ENCODE results near the gene GRN. TPM values are rescaled to one million over a fixed set of nuclear protein-coding genes. Genes with fewer than 3 reads are reported as not detected.

Gene GRN
- total RNA-seq, 2 experiments from 2014 or later: 61.1 to 70.5 TPM

GRCh38 chr17:44400226-44400847 lies 55.2 kb downstream of the GRN start:
- POLR2A ChIA-PET: no interaction called here
- Mint-ChIP-seq H3K4me3 (no peak overlapping the region), H3K9me3 (no peaks in the 10 kb centered on the region), H3K27ac (no peak overlapping the region), H3K4me1 (peaks cover 8% of the 10 kb centered on the region), H3K36me3 (ENCODE audit: low read depth) (peaks cover 41% of the 10 kb centered on the region), H3K27me3 (no peaks in the 10 kb centered on the region)
- CTCF ChIA-PET: interaction anchor here (0.9 to 1.6 kb wide), 3 partner anchors 21 to 37 kb away, joined by 3 to 4 read pairs (median 3); partner anchors contain the start of gene FAM171A2
- DNase-seq: no peak

Other genes starting within 250 kb of the GRN start
- gene HDAC5, start 221.7 kb upstream of the GRN start, total RNA-seq: 10 to 100 TPM; 27.0 to 32.3 TPM
- gene HROB, start 203.4 kb upstream of the GRN start, total RNA-seq: 10 to 100 TPM; 15.1 to 16.4 TPM
- gene ASB16, start 174.6 kb upstream of the GRN start, total RNA-seq: under 1 TPM in 1 of 2 experiments, not detected in 1; 0.30 TPM
- 10 to 100 TPM; 36.6 to 37.1 TPM for gene TMUB2, start 158.3 kb upstream of the GRN start, total RNA-seq
- gene ATXN7L3, start 145.4 kb upstream of the GRN start, total RNA-seq: 100 to 1,000 TPM; 110 to 112 TPM
- gene UBTF, start 125.6 kb upstream of the GRN start, total RNA-seq: 100 to 1,000 TPM; 186 to 195 TPM
- gene SLC4A1, start 77.2 kb upstream of the GRN start, total RNA-seq: not detected
- gene RUNDC3A, start 36.7 kb upstream of the GRN start, total RNA-seq: under 1 TPM; 0.10 TPM
- gene SLC25A39, start 20.5 kb upstream of the GRN start, total RNA-seq: 100 to 1,000 TPM; 104 to 107 TPM
- under 1 TPM in 1 of 2 experiments, not detected in 1; 0.08 TPM for gene FAM171A2, start 18.6 kb downstream of the GRN start, total RNA-seq
- gene ITGA2B, start 44.3 kb downstream of the GRN start, total RNA-seq: under 1 TPM; 0.27 to 0.47 TPM
- gene GPATCH8, start 158.1 kb downstream of the GRN start, total RNA-seq: 10 to 100 TPM; 46.0 to 46.1 TPM
- under 1 TPM in 1 of 2 experiments, not detected in 1; 0.15 TPM for gene FZD2, start 212.2 kb downstream of the GRN start, total RNA-seq